ENCODE results near the gene FAM185A.

FAM185A gene

DNA sequence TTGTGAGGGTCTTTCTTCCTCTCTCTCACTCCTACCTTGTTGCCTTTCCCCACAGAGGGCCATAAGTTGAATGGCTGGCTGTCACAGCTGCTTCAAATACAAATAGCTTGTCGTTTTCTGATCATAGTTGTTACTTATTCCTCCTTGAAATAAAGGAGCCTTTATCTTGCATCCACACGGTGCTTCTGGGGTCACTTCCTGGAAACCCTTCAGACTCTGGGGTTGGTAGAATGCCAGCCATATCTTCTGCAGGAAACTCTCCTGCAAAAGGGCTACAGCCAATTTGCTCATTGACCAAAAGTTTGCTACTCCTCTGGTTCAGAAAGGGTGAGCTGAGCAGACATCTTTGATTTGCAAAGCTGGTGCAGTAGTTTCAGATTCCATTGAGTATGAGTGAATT is 70.4 kb downstream of the FAM185A start:
- DNase-seq (ENCODE audit: low read depth in 2 of 2), result peak in 1 of 2 donors; percentile 40
- TF ChIP-seq, protein P1, sequence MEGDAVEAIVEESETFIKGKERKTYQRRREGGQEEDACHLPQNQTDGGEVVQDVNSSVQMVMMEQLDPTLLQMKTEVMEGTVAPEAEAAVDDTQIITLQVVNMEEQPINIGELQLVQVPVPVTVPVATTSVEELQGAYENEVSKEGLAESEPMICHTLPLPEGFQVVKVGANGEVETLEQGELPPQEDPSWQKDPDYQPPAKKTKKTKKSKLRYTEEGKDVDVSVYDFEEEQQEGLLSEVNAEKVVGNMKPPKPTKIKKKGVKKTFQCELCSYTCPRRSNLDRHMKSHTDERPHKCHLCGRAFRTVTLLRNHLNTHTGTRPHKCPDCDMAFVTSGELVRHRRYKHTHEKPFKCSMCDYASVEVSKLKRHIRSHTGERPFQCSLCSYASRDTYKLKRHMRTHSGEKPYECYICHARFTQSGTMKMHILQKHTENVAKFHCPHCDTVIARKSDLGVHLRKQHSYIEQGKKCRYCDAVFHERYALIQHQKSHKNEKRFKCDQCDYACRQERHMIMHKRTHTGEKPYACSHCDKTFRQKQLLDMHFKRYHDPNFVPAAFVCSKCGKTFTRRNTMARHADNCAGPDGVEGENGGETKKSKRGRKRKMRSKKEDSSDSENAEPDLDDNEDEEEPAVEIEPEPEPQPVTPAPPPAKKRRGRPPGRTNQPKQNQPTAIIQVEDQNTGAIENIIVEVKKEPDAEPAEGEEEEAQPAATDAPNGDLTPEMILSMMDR (IDR thresholded peaks at IDR 0.05; ENCODE audit: low read depth, low read length), result no peak
- no peak overlapping the region for H3K4me3 ChIP-seq (replicated peaks in 1 of 2; ENCODE audit: low read depth in 2 of 2, low read length in 2 of 2)

DNA sequence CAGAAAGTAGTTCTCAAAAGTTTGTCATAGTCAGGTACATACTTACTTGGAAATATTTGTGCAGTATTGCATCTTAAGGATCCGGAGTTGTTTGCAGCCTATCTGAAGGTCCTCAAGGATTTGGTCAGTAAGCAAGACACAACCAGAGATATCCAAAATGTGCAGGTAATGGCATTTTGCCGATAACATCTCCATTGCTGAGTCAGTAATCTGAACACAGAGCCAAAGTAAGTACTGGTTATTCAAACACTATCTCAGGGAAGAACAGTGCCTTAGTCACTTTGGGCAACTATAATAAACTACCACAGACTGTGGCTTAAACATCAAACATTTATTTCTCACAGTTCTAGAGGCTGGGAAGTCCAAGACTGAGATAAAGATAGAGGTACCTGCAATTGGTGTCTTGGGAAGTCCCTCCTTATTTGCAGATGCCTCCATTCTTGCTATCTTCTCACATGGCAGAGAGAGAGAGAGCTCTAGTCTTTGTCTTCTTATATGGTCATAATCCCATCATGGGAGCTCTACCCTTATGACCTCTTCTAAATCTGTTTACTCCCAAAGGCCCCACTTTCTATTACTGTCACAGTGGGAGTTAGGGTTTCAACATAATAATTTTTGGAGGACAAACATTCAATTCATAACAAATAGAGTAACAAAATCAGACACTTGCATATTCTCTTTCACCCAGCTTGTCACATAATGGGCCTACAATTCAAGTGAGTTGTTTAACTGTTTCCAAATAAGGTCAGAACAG is 73.4 kb downstream of the FAM185A start:
- H3K4me3 ChIP-seq (replicated peaks in 1 of 2; ENCODE audit: low read depth in 2 of 2, low read length in 2 of 2), result no peak overlapping the region
- TF ChIP-seq, protein P1 (IDR thresholded peaks at IDR 0.05; ENCODE audit: low read depth, low read length), result no peak
- DNase-seq (ENCODE audit: low read depth in 2 of 2), result no peak

DNA sequence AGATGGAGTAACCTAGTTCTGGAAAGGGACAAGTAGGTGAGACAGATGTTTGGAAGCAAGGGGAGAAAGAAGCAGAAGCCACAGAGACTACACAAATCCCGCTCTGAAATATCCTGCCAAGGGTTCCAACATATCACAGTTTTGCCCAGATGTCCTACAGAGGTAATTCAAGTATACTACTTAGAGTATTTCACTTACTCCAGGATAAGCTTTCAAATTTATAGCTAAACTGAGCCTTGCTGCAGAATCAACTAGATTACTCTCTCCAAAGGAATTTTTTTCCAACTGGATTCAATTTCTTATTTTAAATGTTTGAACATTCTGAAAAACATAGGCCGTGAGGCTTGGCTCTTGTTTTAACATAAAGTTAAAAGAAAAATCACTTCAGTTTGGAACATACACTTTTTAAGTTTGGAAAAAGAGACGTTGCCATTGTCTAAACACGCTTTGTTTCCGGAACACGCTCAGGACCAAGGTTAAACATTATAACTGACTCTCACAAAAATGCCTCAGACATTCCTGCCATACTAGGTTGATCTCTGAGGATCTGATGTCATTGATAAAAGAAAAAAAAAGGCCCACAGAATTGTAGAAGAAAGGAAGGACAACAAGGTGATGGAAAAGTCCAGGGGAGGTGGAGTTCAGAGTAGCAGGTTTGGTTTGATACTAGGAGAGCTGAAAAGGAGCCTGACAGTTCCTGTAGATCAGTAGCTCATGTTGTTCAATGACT is 74.8 kb downstream of the FAM185A start:
- no peak for DNase-seq (ENCODE audit: low read depth in 2 of 2)
- no peak overlapping the region for H3K4me3 ChIP-seq (replicated peaks in 1 of 2; ENCODE audit: low read depth in 2 of 2, low read length in 2 of 2)
- TF ChIP-seq, protein P1 (IDR thresholded peaks at IDR 0.05; ENCODE audit: low read depth, low read length), result no peak

DNA sequence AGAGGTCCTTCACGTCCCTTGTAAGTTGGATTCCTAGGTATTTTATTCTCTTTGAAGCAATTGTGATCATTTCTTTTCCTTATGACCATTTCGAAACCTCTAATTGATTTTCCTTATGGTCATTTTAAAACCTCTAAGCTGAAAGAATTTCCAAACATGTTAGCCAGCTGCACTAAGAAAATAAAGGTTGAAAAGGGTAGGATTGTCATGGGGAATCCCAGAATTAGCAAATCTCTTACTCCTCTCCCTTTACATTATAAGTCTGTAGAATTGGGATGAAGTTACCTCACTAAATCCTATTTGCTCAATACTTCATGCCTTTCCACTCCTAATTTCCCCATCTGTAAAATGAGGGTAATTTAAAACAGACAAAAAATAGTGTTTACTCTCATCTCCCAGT is 79.5 kb downstream of the FAM185A start:
- TF ChIP-seq, protein P1 (IDR thresholded peaks at IDR 0.05; ENCODE audit: low read depth, low read length), result no peak
- H3K4me3 ChIP-seq (replicated peaks in 1 of 2; ENCODE audit: low read depth in 2 of 2, low read length in 2 of 2), result no peak overlapping the region
- DNase-seq (ENCODE audit: low read depth in 2 of 2), result peak in 1 of 2 donors; percentile 71

DNA sequence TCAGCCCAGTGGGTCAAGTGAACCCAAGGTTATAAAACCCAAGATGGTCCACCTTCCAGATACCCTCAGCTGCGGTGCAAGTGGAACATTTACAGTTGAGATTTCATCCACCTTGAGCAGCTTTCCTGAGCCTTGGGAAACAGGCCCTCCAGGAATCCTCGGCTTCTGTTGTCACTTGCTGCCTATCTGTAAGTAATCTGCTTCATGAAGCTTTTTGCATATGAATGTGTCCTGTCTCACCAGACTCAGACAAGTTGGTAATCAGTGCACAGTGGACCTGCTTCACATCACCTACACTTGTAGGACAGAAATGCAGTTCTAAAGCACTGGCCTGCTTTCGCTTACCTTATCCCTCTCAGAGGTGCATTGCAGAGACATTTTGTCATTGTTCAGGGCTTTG is 80.3 kb downstream of the FAM185A start:
- TF ChIP-seq, protein P1 (IDR thresholded peaks at IDR 0.05; ENCODE audit: low read depth, low read length), result no peak
- DNase-seq (ENCODE audit: low read depth in 2 of 2), result no peak
- H3K4me3 ChIP-seq (replicated peaks in 1 of 2; ENCODE audit: low read depth in 2 of 2, low read length in 2 of 2), result no peak overlapping the region

DNA sequence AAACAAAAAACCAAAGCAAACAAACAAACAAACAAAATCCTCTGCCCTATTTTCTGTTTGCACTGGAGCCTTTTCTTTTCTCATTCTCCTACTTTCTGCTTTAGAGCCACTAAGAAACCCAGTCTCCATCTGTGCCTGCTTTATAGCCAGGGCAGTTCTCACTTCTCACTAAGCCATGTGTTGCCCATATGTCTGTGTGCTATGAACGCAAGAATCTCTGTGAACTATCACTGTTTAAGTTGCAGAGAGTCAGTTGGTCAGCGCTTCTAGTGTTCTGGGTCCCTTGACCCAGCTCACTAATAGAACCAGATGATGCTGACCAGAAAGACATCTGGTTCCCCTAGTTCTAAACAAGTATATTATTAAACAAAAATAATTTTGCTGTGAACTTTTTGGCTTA is 81.4 kb downstream of the FAM185A start:
- TF ChIP-seq, protein P1 (IDR thresholded peaks at IDR 0.05; ENCODE audit: low read depth, low read length), result no peak
- DNase-seq (ENCODE audit: low read depth in 2 of 2), result no peak
- no peak overlapping the region for H3K4me3 ChIP-seq (replicated peaks in 1 of 2; ENCODE audit: low read depth in 2 of 2, low read length in 2 of 2)

All from cardiac fibroblast (primary cell).